Activated CD4-positive, alpha-beta T cell treated with anti-CD3 and anti-CD28 coated beads, Interleukin-2, Interleukin-6, amounts not matched to agents 100 ng/mL and 50 ng/mL, durations not matched to agents 16 hours and 8 hours (primary cell): ENCODE data around the gene CCL20.
"Not testable (repeated sequence)": the region's sequence is repeated elsewhere in the genome, so short reads cannot be mapped to it uniquely, and the experiment has no call there.

Source experiments
- DNase-seq: peaks from one replicate; pipeline ENCODE4 v3.0.0-alpha.2; 2020

Gene CCL20

DNA sequence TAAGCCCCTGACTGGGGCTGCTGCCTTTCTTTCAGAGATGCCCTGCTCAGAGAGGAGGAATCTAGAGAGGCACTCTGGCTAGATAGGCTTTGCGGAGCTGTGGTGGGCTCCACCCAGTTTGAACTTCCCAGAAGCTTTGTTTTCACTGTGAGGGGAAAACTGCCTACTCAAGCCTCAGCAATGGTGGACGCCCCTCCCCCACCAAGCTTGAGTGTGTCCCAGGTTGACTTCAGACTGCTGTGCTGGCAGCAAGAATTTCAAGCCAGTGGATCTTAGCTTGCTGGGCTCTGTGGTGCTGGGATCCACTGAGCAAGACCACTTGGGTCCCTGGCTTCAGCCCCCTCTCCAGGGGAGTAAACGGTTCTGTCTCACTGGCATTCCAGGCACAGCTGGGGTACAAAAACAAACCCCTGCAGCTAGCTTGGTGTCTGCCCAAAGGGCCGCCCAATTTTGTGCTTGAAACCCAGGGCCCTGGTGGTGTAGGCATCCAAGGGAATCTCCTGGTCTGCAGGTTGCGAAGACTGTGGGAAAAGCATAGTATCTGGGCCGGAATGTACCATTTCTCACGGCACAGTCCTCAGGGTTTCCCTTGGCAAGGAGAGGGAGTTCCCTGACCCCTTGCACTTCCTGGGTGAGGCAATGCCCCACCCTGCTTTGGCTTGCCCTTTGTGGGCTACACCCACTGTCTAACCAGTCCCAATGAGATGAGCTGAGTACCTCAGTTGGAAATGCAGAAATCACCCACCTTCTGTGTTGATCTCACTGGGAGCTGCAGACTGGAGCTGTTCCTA, 25.9 kb downstream of the CCL20 start:
- DNase-seq: not testable (repeated sequence)

DNA sequence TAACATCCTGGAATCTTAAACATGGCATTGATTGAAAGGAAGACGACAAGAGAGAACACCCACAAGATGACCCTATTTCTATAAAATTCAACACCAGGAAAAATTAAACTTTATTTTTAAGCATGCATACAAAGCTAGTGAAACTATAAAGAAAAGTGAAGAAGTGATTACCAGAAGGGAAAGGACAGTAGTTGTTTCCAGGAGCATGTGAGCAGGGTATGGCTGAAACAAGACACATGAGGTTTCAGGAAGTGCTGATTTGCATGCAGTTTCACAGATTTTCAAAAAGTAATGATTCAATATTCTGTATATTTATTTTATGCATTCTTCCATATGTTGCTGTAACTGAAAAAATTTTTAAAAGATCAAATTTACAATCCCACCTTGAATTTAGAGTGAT, 33.2 kb downstream of the CCL20 start:
- DNase-seq: no peak

DNA sequence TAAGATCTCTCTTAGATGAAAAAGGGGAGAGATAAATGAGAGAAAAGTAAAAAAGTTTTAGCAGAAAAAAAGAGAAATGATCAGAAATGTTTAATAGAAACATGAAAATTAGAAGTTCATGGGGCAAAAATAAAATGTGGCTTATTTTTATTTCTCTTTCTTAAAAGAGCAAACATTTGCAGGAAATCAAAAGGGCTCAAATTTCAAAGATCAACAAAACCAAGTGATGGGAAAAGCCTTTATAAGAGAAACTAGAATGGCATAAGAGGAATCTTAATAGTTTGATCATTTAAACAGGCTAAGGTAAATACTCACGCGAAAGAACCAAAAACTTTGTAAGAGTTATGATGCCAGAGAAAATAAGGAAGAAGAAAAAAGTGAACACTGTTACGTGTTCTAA, 34.5 kb downstream of the CCL20 start:
- no peak for DNase-seq

DNA sequence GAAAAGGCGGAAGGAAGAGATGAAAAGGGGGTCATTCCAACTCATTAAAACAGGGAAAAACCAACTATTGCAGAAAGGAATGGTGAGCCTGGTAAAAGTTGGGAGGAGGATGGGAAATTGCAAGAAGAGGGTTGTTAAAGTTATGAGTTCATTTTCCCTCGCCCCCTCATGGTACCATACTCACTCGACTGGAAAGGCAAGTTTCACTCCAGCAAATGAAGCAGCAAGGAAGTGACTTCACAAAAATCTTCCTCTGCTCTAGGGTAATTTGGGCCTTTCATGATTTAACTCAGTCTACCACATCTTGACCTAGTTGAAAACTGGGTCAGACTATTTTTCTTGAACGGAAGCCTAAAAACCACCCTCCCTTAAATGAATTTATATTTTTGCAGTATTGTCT, 34.9 kb downstream of the CCL20 start:
- peak; percentile 50 for DNase-seq

DNA sequence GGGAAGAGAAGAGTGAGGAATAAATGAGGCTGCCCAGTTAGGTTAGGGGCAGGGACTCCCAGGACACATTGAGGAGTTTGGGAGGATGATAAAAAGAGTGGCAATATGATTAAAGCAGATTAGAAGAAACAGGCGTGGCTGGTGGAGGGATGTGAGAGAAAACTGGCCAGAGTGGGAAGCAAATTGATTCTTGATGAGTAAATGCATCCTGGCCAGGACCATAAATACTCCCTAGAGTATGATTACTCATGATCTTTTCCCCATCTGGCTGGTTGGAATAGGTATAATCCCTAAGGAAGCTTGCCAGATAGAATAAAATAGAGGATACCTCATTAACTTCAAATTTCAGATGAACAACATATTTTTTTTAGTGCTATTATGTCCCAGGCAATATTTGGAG, 36.3 kb downstream of the CCL20 start:
- DNase-seq: no peak

DNA sequence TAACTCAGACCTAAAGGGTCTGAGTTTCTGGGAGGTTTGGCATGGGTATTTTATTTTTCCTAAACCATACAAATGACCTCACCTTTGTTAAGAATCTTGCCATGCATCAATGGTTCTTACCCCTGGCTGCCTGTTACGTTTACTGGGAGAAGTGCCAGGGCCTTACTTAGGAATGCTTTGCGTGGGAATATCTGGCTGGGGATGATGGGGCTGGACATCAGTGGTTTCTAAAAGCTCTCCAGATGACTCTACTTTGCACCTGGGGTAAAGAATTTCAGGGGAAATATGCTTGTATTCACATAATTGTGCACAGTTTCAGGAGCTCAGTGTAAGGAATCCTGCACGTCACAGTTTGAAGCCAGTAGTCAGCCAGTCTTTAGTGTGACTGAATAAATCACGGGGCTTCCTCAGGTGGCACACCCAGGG, 39.6 kb downstream of the CCL20 start:
- no peak for DNase-seq

DNA sequence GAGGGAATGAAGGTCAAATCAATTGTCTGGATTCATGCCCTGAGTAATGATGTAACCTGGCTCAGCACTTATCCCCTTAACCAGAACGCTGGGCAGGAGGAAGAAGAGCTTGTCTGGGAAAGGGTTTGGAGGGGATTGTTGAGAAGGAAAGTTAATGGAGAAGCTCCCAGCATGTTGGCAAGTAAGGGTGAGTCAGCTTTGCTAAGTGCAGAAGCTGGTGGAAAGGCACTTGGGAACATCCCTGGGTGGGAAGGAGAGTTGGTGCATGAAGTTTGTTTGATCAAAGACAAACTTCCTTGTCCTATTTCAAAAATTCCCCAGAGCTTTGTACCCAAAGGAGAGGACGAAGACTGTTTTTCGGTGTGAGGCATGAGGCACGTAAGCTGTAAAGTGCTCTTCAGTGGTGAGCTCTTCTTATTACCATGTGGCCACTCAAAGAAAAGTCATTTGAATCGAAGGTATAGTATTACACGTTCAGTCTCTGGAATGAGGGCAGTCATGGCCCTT, 40.2 kb downstream of the CCL20 start:
- no peak for DNase-seq

DNA sequence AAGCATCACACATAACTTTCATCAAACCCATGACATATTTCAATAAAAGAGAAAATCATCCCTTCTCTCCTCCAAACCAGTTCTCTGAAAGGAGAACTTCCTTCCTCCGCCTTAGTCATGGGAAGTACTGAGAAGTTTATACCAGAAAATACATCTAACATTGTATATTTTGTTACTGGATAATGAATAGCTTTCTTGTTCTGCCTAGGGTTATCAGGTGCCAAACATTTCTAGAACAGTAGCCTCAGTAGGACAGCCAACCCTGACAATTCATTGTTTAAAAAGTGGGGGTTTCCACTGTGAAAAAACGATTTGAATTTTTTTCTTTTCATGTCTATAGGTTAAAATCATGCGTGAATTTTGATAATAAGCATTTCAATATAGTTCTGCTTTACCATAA, 41.8 kb downstream of the CCL20 start:
- DNase-seq: no peak

DNA sequence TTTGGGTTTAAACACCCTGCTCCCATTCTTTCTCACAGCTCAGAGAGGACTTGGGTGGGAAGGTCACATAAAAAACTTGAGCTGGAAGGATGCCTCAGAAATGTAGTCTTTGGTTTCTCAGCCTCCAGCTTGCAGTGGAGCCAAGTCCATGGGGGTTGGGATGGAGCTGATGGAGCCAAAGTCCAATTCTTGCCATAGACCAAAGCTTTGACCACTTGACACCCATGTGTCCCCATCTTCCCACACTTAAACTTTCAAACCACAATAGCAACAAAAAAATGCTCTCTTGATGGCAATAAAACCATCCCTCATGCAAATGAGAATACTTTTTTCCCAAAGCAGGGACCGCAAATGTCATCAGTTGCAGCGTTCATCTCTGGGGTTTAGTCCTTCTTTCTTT, 43.1 kb downstream of the CCL20 start:
- DNase-seq: no peak

DNA sequence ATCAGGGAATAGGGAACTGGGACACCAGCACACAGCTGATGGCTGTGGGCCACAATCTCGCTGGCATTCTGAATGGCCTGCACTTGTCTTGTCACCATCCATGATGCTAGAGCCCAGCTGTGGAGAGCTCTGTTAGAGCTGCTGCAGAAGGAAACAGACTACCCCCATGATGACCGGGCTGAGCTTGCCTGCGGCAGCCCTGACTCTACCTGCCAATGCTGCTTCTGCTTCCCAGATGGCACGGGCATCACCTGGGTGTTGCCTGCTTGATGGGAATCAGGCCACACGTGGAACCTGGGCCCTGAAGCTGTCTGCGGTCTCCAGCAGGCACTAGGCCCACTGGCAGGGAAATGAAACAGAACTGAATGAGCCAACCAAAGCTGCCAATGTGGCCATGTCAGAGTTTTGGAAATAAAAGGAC, 46.6 kb downstream of the CCL20 start:
- DNase-seq: no peak

DNA sequence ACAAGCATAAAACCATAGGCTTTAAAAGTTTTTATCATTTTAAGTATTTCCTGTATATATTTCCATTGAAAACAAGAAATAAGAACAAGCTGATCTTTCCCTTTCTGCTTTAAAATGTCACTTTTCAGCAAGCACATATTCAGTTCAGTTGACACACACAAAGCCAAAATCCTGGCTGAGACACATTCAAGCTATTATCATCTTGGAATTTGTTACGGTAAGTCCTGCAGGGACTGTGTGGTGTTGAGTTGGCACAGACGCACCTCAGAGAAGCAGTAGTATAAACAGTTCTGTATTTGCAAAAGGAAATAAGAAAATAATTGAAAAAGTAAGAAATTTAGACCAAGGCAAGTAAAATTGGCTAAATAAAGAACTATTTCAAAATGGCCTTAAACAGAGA, 47.4 kb downstream of the CCL20 start:
- no peak for DNase-seq

DNA sequence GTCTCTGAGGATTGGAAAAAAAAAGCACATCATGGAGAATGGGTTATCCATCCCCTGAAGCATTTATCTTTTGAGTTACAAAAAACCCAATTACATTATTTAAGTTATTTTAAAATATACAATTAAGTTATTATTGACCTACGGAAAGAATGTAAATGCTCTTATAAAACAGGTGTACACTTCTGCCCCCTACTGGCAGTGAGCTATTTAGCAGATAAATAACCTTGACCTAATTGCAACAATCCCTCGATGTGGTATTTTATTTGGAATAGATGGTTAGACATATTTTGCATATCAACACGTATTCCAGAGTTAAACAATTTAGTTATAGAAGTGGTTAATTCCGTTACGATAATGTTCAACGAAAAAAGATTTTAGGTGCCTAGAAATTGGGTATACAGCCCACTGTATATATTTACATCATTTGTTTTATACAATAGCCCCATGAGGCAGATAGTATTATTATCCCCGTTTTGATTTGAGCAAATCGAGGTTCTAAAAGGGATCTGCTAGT, 48.6 kb downstream of the CCL20 start:
- DNase-seq: peak; percentile 63

DNA sequence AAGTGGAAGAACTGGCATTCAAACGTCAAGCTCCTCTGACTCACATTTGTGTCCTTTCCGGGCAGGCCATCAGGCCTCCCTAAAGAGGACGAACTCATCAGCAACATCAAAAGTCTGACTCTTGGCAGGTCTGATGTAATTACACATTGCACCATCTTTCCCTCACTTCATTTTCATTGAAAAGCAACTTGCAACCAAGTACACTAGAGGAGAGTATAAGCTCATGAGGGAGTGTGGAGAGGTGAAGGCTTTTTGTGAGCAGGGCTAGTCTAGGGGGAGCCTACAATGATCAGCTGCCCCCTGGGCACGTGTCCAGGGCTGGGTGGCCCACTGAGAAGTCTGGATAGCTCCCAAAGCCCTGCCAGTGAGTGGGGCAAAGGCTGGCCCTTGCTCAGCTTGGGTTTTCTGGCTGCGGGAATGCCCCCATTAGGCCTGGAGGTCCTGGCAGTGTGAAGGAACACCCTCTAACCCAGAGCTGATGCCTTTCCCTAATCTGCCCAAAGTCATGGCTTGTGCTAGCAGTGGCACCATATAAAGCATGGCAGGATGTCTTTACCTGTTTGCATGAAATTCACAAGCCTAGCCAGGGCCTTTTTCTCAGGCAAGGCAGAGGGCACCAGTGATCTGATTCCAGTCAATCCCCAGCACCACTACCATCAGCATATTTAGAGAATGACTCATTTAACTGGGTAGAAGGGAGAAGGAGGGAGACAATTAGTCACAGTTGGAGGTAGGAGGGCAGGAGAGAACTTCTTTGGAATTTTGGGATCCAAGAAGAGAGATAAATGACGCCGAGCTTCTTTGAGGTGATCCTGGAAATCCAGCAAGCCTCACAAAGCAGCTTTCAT, 49.3 kb downstream of the CCL20 start:
- no peak for DNase-seq

DNA sequence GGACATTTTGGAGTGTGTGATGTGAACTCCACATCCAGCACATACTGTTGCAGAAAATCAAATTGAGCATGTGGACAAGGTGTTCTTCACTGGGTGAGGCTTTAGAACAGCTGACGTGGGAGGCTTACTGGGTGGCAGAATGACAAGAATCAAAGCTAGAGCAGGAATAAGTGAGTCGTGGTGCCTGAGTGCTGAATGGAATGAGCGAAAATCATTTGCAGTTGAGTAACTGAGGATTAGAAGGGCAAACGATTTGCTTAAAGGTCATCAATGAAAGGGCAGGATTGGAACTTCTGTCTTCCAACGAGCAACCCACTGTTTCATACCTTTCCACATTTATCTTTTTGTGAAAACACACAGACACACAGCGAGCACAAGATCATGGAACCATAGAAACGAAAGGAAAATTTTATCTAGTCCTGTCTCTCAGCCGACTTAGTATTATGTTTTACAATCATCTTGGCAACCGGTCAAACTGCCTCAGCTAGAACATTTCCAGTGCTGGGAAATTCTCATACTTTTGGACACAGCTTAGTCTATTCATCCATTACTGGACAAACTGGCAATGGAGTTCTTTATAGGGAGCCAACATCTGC, 50.6 kb downstream of the CCL20 start:
- DNase-seq: no peak

DNA sequence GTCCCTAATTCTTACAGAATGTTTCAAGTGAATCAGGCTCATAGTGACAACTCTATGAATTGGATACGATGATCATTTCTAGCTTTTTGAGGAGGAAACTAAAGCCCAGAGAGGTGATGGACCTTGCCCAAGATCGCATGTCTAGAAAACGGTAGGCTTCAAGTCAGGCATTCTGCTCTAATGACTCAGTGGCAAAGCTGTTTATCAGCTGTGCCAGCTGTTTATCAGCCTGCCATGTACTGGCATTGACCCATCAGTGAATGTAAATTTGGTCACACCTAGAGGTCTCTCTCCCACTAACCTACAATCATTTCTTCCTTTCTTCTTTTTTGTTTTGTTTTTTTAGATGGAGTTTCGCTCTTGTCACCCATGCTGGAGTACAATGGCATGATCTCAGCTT, 51.6 kb downstream of the CCL20 start:
- no peak for DNase-seq
